GM21717 (cell line): Measurements from ENCODE around the gene PDCD11.

Experiments used
- ATAC-seq: cut with Tn5 transposase; IDR thresholded peaks from one replicate; pipeline ENCODE4 v1.9.1; 2021; ENCODE audit warnings: mild to moderate bottlenecking, moderate library complexity; ENCODE audit not compliant: unreplicated experiment

The PDCD11 gene

DNA sequence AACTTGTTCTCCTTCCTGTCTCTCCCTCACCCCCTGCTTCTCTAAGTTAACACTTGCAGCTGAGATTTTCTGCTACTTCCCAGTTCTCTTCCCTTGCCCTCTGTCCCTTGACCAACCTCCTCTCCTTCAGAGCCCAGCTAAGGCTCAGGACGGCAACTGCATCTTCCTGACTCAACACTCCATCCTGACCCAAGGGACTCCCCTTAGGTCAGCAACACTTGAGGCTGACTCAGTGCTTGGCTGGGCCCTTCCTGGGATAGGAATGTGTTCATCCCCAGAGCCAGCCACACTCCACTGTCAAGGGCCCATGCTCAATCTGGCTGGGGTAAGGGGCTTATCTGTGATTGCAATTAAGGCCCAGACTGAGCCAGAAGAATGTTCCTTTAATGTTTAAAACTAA, 52.3 kb downstream of the PDCD11 start:
- ATAC-seq: no peak

DNA sequence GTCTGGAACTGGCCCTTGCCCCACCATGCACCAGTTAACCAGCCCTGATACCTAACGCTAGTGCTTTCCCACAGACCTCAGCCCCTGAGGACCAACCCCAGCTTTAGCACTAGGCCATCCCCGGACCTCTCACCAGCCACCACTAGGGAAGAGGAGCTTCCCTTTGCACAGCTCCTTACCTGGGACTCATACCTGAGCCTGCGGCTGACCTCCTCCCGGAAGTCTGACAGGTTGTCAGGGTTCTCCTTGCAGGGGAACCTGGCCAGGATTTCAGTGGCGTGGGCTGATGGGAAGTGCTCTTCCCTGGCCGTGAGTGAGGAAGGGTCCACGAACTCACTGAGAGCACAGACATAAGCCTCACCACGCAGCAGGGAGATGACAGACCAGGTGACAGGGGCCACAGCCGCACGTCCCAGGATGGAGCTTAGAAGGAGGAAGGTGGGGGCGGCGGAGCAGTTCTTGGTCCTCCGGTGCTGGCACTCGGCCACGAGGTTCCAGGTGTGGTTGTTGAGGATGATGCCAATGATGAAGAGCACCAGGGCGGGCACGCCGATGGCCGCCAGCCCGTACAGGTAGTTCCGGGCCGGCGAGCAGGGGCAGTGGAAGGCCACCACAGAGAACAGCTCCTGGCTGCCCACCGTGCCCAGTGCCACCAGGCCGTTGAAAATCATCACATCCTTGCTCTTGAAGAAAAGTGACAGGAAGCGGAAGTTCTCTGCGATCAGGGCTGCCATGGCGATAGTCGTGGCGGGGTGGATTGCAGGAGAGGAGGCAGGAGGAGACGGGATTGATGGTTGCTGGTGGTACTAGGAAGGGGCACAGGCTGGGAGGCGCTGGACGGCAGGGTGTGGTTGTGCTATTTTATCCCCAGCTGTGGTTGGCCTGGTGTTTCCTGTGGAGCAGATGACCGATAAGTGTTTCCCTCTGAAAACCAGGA, 53.0 kb downstream of the PDCD11 start:
- no peak for ATAC-seq

DNA sequence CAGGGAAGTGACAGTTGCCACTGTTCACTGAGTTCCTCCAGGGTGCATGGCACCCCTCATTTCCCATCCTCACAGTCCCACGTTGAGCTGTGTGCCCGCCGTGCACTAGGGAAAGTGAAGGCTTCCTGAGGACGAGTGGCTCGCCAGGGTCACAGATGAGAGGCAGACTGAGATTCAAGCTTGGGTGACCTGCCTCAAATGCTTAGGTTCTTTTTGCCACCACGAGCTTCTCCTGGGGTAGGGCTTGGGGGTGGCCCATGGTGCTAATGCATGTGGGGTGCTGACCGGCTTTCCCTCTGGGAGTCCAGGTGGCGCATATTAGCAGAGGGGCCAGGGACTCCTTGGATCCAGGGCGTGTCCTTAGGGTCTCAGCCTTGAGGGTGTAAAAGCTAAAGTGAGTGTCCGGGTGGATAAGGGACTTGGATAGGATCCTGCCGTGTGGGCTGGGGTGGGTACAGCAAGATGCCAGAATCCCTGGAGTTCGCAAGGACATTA, 53.8 kb downstream of the PDCD11 start:
- ATAC-seq: no peak

DNA sequence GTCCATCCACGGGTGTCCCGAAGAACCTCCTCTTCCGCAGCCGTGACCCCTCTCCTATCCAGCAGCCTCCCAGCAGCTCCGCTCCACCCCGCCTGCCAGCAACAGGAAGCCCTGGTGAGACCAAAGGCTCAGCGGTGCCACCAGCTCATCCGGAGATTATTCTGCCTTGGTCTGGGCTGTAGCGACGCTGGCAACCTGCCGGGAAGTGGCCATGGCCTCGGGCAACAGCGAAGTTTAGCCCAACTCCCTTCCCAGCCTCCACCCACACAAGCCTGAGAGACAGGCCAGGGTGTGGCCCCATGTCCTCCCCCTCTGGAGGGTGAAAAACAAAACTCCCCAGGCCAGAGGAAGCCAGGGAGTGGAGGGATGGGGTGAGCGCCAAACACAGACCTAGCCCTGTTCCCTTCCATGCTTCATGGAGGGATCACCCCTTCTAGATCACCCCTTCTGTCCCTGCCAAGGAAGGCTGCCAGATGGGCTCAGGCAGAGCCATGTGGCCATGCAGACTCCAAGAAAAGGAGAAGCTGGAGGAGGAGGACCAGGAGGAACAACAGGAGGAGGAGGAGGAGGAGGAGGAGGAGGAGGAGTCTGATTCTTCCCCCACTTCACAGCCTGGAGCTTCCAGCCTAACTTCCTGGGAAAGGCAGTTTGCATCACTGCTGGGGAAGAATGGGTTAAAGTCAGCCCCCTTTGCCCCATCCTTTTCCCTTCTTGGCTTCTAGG, 54.8 kb downstream of the PDCD11 start:
- ATAC-seq: no peak

DNA sequence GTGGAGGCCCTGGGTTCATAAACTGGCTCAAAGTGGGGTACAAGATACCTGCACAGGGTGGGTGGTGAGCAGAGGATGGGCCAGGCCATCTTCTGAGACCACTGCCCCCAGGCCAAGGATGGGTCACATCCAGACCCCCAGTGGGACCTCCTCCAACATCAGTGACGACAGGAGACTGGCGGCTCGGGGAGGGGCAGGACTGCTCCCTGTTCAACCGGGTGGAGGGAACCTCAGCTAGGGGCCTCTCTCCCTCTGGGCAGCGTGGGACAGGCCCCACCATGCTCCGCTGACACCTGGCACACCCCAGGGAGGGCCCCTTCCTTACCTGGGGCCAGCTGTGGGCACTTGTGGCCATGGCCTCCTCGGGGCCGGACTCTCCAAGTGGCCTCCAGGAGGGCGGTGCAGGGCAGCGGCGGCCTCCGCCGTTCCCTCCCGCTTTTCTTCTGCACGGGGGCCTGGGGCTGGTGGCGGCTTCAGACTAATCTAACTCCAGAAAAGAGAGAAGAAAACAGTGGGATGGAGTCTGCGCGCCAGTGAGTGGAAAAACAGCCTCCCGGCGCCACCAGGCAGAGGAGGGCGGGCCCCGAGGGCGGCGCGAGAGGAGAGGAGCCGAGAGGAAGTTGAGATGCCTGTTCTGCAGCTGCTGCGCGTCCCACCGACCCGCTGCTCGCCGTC, 55.5 kb downstream of the PDCD11 start, which contains the start of gene CALHM2:
CALHM2 (minus strand) TSS at position 540 of the 675 bp plus-strand sequence. CDS start 2,429 bp downstream, outside the sequence.
- peak; percentile 76 for ATAC-seq

DNA sequence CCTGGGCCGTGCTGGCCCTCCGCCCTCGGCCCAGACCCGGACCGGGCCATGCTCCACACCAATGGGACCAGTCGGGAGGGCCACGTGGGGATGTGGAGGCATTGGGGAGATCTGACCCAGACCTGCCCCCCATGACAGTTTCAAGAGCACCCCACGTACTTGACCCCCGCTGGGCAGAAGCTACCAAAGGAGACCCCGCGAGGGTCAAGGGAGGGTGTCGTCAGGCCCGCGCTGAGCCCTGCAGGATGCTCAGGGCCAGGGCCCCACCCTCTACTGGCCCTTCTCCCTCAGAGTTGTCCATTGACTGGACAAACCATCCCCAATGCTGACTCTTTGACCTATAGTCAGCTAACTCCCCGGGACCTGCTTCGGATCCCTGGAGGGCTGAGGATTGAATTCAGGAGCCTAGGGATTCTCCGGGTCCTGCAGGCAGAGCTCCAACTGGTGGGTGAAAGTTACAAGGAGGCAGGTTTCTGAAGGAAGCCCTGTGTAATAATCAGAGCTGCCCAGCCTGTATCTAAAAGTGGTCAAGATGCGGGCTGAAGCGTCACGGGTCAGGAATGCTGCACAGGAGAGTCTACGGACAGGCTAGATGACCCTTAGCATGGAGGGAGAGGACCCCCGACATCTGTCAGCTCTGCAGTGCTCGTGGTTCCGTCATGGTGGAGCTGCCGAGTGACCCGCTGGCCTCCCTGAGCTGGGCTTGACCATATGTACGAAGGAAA, 56.2 kb downstream of the PDCD11 start:
- ATAC-seq: no peak

DNA sequence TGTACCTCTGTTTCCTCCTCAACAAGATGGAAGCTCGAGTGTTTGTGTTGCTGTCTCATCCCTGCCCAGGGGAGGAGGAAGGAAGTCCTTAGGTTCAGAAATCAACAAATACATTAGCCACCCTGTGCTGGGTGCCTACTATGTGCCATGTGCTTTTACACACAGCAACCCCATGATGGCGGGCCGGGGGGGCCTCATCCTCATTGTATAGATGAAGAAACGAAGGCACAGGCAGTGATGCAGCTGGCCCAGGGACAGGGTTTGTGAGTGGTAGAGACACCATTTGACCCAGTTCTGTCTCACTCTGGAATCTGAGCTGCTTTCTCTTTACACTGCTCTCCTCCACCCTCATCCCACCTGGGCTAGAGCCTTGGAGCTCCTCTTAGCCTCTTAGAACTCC, 57.6 kb downstream of the PDCD11 start:
- no peak for ATAC-seq

DNA sequence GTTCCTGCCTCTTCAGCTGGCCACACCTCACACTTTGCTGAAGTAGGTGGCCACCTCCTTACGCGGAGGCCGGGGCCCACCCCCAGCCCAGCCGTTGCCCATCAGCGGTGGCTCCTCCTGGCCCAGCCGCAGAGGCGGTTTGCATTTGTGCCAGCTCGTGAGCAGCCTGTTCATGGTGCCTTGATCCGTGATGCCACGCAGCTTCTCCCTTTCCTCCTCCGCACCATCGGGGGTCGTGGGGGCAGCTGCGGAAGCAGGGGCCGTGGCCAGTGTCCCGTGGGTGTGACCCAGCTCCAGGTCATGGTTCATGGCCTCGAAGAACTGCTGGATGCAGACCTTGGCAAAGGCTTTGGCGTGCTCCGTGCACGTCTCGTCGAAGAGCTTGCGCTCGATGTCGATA, 58.8 kb downstream of the PDCD11 start:
- ATAC-seq: no peak

DNA sequence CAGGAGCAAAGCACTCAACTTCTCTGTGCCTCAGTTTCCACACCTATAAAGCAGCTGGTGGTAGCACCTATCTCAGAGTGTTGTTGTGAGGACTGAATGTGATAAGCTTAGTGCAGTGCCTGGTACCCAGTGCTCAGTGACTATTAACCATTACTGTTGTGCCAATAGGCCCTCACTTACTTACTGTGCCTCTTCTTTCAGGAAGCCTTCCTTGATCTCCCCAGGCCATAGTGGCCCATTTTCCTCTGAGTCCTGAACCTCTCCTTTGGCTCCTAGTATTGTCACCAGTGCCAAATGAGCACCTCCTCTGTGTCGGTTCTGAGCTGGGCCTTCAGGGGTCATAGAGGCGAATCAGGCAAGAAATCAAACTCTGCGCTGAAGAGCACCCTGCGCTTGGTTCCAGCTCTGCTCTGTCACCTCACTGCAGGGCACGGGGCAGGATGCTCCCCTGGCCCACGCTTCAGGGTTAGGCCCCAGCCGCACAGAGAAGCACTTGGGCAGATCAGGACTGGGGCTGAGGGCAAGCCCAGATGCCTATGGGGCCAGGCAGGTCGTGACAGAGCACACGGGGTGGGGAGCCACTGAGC, 59.7 kb downstream of the PDCD11 start:
- no peak for ATAC-seq

DNA sequence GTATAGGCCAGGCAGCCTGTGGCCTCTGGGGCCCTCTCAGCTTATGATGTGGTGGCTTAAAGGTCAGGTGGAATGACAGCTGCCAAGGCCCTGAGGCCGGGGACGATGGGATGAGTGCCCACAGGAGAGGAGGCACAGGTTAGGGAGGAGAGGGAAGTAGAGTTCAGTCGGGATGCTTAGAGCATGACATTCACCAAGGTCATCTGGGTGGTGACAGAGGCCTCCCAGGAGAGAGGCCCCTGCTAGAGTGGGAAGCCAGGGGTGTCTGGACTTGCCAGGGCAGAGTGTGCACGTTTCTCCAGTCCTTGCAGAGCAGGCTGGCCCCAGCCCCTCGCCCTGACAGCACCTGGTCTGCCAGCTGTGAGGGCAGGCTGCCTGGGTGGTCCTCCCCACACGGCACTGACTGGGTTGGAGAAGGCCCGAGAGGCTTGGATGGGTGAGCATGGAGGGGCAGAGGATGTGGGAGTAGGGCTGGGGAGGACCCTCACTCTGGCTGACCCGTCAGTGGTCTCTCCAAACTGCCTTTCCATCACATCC, 60.8 kb downstream of the PDCD11 start:
- no peak for ATAC-seq

DNA sequence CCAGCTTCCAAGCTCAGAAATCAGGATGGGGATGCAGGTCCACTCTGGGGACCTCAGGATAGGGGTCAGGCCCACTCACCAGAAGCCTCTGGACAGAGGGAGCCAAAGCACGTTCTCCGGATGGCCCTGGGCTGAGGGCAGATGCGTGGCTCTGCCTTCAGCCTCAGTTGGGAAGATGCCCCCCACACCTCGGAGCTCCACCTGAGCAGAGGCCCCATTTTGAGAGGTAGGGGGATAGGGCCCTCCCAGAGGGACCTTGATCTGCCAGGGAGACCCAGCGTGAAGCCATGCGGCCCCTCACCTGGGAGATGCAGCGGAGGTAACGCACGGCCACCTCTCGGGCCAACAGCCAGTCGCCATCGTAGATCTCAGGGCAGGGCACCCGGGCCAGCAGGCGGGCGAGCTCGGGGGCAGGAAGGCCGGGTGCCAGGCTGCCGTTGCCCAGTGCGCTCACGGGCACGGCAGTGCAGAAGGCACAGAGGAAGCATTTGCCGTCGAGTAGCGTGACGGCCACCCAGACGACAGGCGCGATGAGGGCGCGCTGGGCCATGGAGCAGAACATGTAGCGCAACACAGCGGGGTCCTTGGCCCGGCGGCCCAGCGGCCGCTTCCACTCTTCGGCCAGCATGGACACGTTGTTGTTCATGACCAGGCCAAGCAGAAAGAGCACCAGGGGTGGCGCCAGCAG, 61.6 kb downstream of the PDCD11 start:
- ATAC-seq: no peak

DNA sequence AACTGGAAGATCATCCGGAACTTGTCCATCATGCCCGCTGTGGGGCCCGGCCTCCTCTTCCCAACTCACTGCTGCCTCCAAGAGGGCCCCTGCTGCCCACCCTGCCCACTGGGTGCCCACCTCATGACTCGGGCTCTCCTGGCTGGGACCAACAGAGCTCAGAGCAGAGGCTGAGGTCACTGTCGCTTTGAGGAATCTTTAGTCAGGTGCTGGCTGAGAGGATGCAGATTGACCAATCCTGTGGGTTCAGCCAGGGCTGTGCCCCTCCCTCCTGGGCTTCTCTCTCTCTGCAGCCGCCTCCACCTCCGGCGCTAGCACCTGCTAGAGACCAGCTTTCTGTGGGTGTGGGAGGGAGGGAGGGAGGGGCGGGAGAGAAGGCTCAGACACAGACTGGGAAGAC, 62.3 kb downstream of the PDCD11 start, which contains the start of gene CALHM1:
CALHM1 (minus strand) TSS at position 181 of the 400 bp plus-strand sequence; CDS start at position 32, 149 bp downstream.
- ATAC-seq: peak; percentile 59

DNA sequence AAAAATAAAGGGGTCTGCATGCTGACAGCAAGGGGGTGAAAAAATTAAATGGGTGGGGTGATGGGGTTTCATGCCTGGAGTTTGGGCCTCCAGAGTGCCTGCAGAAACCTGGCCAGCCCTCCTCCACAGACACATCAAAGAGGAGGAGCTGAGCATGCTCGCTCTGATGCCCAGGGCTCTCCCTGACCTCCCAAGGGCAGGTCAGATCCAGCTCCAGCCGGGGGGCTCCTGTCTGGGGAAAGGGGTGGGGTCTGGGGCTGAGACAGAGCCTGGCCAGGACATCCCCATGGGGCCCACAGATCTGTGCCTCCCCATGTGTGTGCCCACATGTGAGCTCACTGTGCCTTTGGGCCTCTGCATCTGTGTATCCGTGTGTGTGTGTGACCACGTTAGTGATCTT, 63.2 kb downstream of the PDCD11 start:
- no peak for ATAC-seq

DNA sequence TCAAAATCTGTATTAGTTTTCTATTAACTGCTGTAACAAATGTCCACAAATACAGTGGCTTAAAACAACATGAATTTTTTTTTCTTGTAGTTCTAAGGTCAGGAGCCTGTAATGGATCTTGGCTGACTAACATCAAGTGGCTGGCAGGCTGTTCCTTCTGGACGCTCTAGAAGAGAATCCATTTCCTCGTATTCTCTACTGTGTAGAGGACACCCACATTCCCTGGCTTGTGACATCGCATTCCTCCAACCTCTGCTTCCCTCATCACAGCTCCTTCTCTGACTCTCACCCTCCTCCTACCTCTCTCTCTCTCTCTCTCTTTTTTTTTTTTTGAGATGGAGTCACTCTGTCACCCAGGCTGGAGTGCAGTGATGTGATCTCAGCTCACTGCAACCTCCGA, 67.1 kb downstream of the PDCD11 start:
- ATAC-seq: no peak

DNA sequence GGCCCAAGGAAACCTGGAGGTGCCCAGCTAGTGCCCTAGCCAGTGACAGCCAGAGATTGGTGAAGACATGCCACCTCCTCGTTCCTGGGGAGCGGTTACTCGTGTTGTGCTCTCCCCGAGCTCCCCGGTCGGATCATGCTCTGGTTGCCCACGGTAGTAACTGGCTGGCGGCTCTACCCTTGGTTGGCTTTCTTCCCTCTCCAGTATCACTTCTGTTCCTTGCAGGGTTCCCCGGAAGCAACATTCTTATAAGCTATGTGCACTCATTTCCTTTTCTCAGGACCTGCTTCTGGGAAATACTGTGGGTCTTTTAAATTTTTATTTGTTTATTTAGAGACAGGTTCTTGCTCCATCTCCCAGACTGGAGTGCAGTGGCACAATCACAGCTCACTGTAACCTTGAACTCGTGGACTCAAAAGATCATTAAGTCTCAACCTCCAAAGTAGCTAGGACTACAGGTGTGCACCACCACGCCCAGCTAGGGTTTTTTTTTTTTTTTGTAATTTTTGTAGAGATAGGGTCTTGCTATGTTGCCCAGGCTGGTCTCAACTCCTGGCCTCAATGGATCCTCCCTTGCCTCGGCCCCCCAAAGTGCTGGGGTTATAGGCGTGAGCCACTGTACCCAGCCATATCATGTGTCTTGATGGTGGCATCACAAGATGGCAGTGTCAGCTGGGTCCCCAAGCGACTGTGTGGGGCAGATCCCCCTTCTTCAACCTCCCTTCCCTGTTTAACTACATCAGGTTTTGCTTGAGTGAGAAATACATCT, 69.2 kb downstream of the PDCD11 start:
- ATAC-seq: no peak

DNA sequence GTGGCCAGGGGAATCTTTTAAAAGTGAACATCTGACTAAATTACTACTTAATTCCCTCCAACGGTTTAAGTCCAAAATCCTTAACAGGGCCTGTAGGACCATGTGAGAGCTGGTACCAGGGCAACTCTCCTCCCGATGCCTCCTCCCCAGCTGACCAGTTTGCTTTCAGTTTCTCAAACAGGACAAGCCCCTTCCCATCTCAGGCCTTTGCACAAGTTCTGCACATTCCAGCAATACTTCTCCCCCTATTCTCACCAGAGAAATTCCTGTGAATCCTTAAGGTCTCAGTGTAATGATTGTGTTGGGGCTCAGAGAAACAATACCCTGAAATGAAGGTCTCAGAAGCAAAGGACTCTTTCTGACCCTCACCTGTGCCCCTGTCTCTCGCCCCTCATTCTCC, 70.3 kb downstream of the PDCD11 start:
- no peak for ATAC-seq

DNA sequence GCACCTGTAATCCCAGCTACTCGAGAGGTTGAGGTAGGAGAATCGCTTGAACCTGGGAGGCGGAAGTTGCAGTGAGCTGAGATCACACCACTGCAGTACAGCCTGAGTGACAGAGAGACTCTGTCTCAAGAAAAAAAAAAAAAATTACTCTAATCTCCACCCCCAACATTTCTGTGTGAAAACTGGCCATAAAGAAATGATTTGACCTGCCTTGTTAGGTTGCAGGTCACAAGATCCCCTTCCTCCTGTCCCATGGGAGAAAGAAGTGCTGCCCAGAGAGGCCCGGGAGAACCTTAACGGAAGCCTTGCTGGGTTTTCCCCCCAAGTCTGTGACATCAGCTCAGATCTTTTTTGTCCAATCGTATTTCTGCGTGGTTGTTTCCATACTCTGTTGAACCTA, 71.0 kb downstream of the PDCD11 start:
- ATAC-seq: peak; percentile 28

DNA sequence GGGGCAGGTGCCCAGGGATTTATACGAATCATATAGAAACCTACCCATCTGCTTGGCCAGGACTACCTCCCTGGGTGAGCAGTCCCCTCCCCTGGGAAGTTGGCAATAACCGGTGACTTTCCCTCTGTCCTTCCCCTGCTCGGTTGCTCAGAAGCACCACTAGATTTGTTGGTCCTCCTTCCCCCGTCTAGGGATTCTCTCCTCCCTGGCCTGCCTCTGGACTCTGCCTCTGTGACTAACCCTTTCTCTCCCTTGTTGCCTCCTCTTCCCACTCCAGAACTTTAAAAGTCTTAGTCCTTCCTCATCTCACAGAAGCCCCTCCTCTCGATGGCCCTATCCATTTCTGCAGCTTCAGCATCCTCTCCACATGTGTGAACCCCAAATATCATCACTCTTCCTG, 72.8 kb downstream of the PDCD11 start:
- ATAC-seq: no peak
